HG03045 (cell line): ENCODE data around the gene ZNF598.
A peak's percentile ranks its signal among the peaks of the same experiment; 100 is the strongest.
"Not testable (repeated sequence)": the region's sequence is repeated elsewhere in the genome, so short reads cannot be mapped to it uniquely, and the experiment has no call there.

Experiments
- ATAC-seq: cut with Tn5 transposase; IDR thresholded peaks from one replicate; pipeline ENCODE4 v1.9.1; 2021; ENCODE audit warnings: mild to moderate bottlenecking, moderate library complexity; ENCODE audit not compliant: unreplicated experiment

ZNF598 gene

GRCh38 chr16:2028620-2029220 is 19.1 kb upstream of the ZNF598 start:
- ATAC-seq, result no peak

DNA sequence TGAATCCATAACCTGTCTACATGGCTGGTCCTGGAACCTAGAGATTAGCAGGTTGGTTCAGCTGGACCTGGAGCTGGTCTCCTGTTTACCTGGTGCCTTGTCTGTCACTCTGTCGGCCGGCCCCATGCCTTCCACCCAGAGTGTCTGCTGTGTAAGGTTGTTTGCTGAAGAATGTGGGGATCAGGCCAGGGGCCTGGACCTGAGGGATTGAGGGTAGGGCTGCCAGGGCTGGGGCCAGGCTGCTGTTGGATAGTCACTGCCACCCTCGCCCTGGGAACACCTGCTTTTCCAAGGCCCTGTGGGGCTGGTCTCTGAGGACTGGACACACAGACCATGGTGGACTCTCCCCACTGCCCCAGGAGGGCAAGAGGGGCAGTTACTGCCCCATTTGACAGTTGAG is 18.5 kb upstream of the ZNF598 start:
- no peak for ATAC-seq

DNA sequence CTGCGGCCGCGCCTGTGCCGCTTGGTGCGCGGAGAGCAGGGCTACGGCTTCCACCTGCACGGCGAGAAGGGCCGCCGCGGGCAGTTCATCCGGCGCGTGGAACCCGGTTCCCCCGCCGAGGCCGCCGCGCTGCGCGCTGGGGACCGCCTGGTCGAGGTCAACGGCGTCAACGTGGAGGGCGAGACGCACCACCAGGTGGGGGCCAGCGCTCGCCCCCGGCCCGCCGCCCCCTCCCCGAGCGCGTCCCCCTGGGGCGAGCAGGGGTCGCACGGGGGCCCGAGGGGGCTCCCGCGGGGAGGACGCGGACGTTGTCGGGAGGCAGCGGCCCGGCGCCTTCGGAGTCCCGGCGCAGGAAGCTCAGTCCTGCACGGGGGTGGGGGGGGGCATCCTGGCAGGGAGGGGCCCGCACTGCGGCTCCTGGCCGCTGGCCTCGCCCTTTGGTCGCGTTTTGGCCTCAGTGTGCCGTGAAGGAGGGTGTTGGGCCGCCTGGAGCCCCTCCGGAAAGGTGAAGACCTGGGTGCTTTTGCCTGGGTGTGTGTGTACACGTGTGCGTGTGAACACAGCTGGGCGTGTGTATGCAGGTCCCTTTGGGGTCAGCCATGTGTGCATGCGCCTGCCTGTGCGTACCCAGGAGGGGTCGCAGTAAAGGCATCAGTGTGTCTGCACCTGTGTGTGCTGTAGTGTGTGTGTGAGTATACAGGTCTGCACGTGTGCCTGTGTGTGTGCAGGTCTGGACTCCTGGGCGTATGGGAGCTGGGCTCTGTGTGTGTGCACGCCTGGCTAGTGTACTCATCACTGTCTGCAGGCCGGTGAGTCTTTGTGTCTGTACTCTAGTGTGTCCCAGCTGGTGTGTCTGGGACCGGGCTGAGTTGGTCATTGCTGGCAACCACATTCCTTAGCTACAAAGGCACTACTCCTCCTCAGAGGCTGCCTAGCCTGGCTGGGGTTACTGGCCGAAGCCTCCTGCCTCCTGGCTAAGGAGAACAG is 17.7 kb upstream of the ZNF598 start:
- ATAC-seq, result no peak

DNA sequence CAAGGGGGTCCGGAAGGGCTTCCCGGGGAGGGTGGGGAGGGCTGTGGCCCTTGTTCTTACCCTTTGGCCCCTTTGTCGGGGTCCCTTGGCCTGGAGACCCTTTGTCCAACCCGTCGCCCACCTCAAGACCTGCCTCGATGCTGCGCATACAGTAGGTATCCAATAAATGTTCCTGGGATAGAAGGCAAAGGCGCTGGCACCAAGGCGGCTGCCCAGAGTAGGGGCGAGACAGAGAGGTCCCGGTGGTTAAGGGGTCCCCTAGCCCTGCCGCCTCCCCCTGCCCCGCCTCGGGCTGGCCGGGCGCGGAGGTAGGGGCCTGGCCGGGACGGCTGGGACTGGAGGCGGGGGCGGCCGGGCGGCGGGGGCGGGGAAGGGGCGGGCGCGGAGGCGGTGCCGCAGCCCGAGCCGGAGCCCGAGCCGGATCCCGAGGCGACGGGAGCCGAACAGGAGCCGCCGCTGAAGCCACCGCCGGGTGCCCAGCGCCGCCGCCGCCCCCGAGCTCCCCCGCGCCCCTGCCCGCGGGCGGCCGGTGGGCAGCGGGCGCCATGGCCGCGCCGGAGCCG is 16.9 kb upstream of the ZNF598 start, which contains the start of gene NHERF2:
Gene NHERF2 (plus strand): TSS at position 442 of the 563 bp plus-strand sequence. CDS start 104 bp downstream, at position 546.
- no peak for ATAC-seq

DNA sequence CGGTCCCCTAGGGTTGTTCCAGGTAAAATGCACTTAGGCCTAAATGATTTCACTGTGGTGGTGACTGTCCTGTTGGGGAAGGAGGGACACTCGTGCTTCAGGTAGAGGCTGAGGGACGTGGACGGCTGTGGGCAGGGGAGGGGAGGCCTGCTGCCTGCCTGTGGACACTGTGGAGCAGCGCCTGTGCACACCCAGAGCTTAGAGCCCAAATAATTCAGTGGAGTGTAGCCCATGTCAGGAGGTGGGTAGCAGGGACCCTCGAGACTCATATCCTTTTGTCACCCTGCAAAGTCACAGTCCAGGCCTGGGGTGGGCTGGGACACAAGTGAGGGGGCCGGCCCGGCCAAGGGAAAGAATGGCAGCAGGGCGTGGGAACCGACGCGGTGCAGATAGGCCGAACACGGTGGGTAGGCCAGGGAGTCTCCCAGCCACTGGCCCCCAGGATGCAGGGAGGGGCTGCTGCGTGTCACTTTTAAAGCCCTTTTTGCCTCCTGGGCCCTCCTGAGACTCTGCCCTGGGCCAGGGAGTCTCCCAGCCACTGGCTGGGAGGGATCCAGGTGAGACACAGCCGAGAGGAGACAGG is 16.3 kb upstream of the ZNF598 start:
- no peak for ATAC-seq

DNA sequence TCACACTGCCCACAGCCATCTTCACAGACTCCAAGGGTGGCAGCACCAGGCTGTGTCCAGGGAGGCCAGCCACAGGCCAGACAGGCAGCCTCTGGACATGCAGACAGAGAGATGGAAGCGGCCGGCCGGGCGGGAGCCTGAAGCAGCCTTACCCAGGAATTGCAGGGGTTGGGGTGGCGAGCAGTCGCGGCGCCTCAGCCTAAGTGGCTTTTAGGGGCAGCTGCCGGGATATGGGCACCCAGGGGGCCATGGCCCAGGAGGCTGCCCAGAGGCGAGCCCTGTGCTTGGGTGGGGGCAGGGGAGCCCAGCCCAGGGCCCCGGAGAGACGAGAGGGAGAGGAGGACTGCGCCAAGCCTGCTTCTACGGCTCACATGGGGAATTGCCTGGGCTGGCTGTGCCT is 15.6 kb upstream of the ZNF598 start:
- ATAC-seq, result no peak

GRCh38 chr16:2024032-2024420 is 14.4 kb upstream of the ZNF598 start:
- no peak for ATAC-seq

DNA sequence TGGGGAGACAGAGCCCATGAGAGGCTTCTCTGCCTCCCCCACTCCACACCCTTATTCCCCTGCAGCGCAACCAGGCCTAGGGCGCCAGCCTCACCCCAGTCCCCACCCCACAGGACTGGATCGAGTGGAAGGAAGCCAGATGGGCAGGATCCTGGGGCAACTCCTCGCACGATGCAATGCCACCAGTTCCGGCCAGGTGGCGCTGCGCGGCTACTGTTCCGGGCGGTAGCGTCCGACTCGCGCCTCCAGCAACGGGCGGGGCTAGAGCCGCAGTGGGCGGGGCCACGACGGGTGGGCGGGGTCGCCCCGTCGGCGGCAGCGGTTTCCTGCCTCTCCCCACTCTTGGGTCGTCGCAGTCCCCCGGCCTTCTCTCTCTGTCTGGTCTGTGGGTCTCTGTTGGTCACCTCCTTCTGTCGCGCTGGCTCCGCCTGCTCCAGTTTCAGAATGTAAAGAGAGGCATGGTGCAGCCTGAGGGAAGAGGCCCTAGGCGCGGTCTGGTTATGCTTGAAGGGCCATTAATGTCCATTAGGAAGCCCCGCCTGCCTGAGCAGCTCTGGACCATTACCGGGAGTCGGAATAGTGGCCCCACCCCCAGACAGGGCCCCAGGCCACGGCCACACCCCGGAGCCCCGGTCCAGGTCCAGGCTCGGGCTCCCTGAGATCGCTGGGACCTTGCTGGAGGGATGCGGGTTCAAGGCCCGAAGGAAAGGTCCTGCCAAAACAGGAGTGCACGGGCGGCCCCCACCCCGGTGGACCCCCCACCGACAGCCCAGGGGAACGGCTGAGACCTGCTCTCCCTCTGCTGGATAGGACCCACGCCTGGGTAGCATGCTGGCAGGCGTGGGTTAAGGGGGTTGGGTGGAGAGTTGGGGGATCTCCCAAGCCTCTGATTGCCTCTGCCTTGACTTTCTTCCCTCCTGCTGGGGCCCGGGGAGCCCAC is 13.7 kb upstream of the ZNF598 start:
- peak; percentile 73 for ATAC-seq

DNA sequence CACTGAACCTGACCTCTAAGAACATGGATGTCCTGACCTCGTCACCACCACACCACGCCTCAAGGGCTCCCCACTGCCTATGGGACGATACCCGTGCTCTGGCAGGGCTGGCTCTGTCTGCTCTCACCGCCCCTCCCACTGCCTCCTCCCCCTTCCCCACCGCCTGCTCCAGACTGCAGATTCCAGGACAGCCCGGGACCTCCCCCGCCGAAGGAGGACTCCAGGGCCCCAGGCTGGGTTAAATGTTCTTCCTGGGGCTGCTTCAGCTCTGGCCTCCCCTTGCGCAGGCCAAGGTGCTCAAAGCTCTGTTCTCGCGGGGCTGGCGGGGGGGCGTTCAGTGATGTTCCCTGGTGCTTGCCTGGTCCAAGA is 13.1 kb upstream of the ZNF598 start:
- peak; percentile 4 for ATAC-seq

- no peak for ATAC-seq
These were observed 10.6 kb upstream of the ZNF598 start for GRCh38 chr16:2019921-2020831.

DNA sequence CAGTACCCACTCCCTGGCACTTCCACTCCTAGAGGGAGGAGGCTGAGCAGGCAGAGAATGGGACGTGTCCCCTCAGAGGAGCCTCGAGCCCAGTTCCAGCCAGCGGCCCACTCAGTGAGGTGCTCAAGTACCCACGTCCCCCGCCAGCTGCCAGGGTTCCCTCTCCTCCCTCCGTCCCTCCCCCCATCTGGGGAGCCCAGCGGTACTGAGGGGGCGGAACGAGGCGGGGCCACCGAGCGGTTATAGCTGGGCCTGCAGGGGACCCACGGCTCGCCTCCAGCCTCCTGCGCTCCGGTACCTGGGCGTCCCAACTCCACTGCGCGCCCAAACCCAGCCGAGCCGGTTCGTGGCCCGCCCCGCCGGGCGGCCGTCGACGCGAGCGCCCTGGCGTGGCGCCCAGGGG is 9.9 kb upstream of the ZNF598 start, which contains the start of gene NPW:
Gene NPW (plus strand): TSS at position 268 of the 403 bp plus-strand sequence.
- no peak for ATAC-seq

- no peak for ATAC-seq
These were observed 6.8 kb upstream of the ZNF598 start for GRCh38 chr16:2016407-2016922.

DNA sequence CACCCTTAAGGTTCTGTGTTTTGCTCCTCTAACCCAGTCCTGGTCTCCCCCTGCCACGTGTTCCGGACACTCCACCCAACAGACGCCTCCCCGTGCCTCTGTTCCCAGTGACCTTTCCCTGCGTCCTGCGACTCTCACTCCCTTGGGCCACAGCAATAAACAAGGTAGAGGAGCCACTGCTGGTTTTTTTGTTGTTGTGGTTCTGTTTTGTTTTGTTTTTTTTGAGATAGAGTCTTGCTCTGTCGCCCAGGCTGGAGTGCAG is 6.3 kb upstream of the ZNF598 start:
- no peak for ATAC-seq

- ATAC-seq, result no peak
These were observed 5.7 kb upstream of the ZNF598 start for GRCh38 chr16:2015117-2015946.

GRCh38 chr16:2013527-2013926 is 3.9 kb upstream of the ZNF598 start:
- no peak for ATAC-seq

DNA sequence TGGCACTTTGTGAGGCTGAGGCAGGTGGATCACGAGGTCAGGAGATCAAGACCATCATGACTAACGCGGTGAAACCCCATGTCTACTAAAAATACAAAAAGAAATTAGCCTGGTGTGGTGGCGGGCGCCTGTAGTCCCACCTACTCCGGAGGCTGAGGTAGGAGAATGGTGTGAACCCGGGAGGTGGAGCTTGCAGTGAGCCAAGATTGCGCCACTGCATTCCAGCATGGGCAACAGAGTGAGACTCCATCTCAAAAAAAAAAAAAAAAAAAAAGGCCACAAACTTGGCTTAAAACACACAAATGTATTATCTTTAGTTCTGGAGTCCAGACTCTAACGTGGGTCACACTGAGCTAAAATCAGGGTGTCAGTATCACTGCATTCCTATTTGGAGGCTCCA is 2.1 kb upstream of the ZNF598 start:
- ATAC-seq, result not testable (repeated sequence)

DNA sequence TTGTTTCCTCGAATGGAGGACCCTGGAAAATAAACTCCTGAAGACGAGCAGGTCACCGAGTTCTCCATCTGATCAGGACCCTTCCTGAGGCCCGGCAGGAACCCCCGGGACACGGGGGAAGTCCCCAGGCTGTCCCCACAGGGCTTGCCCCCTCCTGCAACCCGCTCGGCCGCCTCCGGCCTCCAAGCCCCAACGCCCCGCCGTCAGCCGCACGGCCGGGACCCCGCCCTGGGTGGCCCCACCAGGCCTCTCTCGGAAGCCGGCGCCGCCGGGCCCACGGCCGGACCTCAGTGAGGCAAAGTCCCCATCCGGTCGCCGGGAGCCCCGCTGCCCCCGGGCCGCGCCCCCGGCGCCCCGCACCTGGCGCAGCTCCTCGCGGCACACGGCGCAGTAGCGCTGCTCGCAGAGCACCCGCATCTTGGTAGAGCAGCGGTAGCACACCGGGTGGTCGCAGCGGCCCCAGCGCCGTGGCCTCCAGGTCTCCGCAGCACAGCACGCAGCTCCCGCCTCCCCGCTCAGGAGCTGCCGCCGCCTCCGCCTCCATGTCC is 383 bp downstream of the ZNF598 start:
- ATAC-seq, result peak; percentile 33

DNA sequence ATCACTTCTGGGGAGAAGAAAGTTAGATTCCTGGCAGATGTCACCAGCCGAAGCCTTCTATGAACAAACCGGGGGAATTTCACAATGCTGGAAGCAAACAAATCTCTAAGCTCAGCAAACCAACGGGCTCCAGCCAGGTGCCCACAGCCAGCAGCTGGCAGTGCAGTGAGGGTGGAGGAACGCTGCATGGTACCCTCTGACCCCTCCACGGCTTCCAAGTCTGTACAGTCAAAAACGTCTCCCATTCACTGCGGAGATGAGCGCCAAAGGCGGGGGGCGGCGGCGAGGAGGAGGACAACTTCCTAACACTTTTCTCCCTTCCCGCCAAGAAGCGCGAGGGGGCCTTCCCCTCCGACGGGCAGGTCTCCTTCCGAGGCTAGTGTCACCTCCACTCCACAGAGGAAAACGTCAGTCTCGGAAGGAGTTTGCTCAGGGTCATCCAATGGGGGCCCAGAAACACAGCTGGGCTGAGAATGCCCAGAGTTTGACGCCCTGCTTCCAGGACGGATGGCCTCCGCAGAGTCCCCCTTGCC is 924 bp downstream of the ZNF598 start:
- no peak for ATAC-seq
